Subcutaneous adipose tissue (tissue), 4 donors: ENCODE results near the gene HTR2A. TPM values are rescaled to one million over a fixed set of nuclear protein-coding genes. Genes with fewer than 3 reads are reported as not detected.

ENCODE experiments used
- CTCF ChIP-seq: fragments of 450-650 bp; IDR thresholded peaks from one replicate; pipeline ENCODE4 v1.5.1; 2016; ENCODE audit warnings: low read depth, mild to moderate bottlenecking, control low read depth, antibody characterized with exemption, moderate library complexity
- total RNA-seq, 4 donors: library from RNA; depleted of rRNA; stranded (reverse); fragments of >200 nt; gene quantifications; one replicate each; pipeline ENCODE4 v1.1.0, GENCODE V29; 2016

HTR2A gene
- 1 to 10 TPM in 1 of 4 donors, under 1 TPM in 2, not detected in 1; 0.16 to 2.4 (median 0.66) TPM for total RNA-seq

- no peak for TF ChIP-seq CTCF
Observed at GRCh38 chr13:46896341-46897137, at the start of gene HTR2A. TSS of gene HTR2A (minus strand) at chr13:46897053. CDS start at chr13:46895906, 1,147 bp downstream.

GRCh38 chr13:46936525-46936924, 39.7 kb upstream of the HTR2A start:
- TF ChIP-seq CTCF, result no peak

- no peak for TF ChIP-seq CTCF
Observed at GRCh38 chr13:46934749-46935148, 37.9 kb upstream of the HTR2A start.

GRCh38 chr13:46926916-46927590, 30.2 kb upstream of the HTR2A start:
- TF ChIP-seq CTCF, result no peak

GRCh38 chr13:46925486-46925885, 28.6 kb upstream of the HTR2A start:
- no peak for TF ChIP-seq CTCF

- no peak for TF ChIP-seq CTCF
Observed at GRCh38 chr13:46914341-46914740, 17.5 kb upstream of the HTR2A start.

GRCh38 chr13:46913757-46914156, 16.9 kb upstream of the HTR2A start:
- TF ChIP-seq CTCF, result no peak
